ENCODE measurements around the gene PPFIA4. TPM values are rescaled to one million over a fixed set of nuclear protein-coding genes. Genes with fewer than 3 reads are reported as not detected.

Gene PPFIA4
- total RNA-seq, 1 donor from 2014 or later: 1.2 TPM

- H3K9me3 Mint-ChIP-seq (ENCODE audit: low read depth): peaks cover 21% of the 10 kb centered on the region
- no peak overlapping the region for H3K27ac Mint-ChIP-seq
- no peaks in the 10 kb centered on the region for H3K4me1 Mint-ChIP-seq (ENCODE audit: low read depth)
- peaks cover 11% of the 10 kb centered on the region for H3K27me3 Mint-ChIP-seq
- TF ChIP-seq, protein P1, sequence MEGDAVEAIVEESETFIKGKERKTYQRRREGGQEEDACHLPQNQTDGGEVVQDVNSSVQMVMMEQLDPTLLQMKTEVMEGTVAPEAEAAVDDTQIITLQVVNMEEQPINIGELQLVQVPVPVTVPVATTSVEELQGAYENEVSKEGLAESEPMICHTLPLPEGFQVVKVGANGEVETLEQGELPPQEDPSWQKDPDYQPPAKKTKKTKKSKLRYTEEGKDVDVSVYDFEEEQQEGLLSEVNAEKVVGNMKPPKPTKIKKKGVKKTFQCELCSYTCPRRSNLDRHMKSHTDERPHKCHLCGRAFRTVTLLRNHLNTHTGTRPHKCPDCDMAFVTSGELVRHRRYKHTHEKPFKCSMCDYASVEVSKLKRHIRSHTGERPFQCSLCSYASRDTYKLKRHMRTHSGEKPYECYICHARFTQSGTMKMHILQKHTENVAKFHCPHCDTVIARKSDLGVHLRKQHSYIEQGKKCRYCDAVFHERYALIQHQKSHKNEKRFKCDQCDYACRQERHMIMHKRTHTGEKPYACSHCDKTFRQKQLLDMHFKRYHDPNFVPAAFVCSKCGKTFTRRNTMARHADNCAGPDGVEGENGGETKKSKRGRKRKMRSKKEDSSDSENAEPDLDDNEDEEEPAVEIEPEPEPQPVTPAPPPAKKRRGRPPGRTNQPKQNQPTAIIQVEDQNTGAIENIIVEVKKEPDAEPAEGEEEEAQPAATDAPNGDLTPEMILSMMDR (IDR thresholded peaks at IDR 0.05; ENCODE audit: unreplicated experiment): no peak
- DNase-seq (ENCODE audit: low spot score, unreplicated experiment): no peak
- H3K4me3 Mint-ChIP-seq (ENCODE audit: low read depth): no peak overlapping the region
- peaks cover 2% of the 10 kb centered on the region for H3K36me3 Mint-ChIP-seq (ENCODE audit: insufficient read depth)
Measured at GRCh38 chr1:203097001-203097400, 70.7 kb downstream of the PPFIA4 start.

- peaks cover 5% of the 10 kb centered on the region for H3K27me3 Mint-ChIP-seq
- H3K4me3 Mint-ChIP-seq (ENCODE audit: low read depth): no peak overlapping the region
- H3K4me1 Mint-ChIP-seq (ENCODE audit: low read depth): no peaks in the 10 kb centered on the region
- no peak for DNase-seq (ENCODE audit: low spot score, unreplicated experiment)
- no peak overlapping the region for H3K27ac Mint-ChIP-seq
- H3K36me3 Mint-ChIP-seq (ENCODE audit: insufficient read depth): peaks cover 2% of the 10 kb centered on the region
- peaks cover 21% of the 10 kb centered on the region for H3K9me3 Mint-ChIP-seq (ENCODE audit: low read depth)
- TF ChIP-seq, protein P1 (IDR thresholded peaks at IDR 0.05; ENCODE audit: unreplicated experiment): no peak
Measured at GRCh38 chr1:203098445-203098844, 72.2 kb downstream of the PPFIA4 start.

- Mint-ChIP-seq H3K9me3 (ENCODE audit: low read depth) (peaks cover 21% of the 10 kb centered on the region), H3K27ac (no peak overlapping the region)
- TF ChIP-seq, protein P1 (IDR thresholded peaks at IDR 0.05; ENCODE audit: unreplicated experiment): no peak
Measured at GRCh38 chr1:203098914-203099520, 72.7 kb downstream of the PPFIA4 start.

GRCh38 chr1:203099805-203100515 is 73.7 kb downstream of the PPFIA4 start:
- H3K4me3 Mint-ChIP-seq (ENCODE audit: low read depth): no peak overlapping the region
- peaks cover 5% of the 10 kb centered on the region for H3K27me3 Mint-ChIP-seq
- H3K9me3 Mint-ChIP-seq (ENCODE audit: low read depth): peaks cover 13% of the 10 kb centered on the region
- no peaks in the 10 kb centered on the region for H3K4me1 Mint-ChIP-seq (ENCODE audit: low read depth)
- no peak overlapping the region for H3K27ac Mint-ChIP-seq
- no peak for DNase-seq (ENCODE audit: low spot score, unreplicated experiment)
- peaks cover 2% of the 10 kb centered on the region for H3K36me3 Mint-ChIP-seq (ENCODE audit: insufficient read depth)
- TF ChIP-seq, protein P1 (IDR thresholded peaks at IDR 0.05; ENCODE audit: unreplicated experiment): no peak

More at GRCh38 chr1:203098914-203099520, 72.7 kb downstream of the PPFIA4 start:
- Mint-ChIP-seq H3K27me3 (peaks cover 5% of the 10 kb centered on the region), H3K4me3 (ENCODE audit: low read depth) (no peak overlapping the region), H3K4me1 (ENCODE audit: low read depth) (no peaks in the 10 kb centered on the region), H3K36me3 (ENCODE audit: insufficient read depth) (peaks cover 2% of the 10 kb centered on the region)
- no peak for DNase-seq (ENCODE audit: low spot score, unreplicated experiment)

GRCh38 chr1:203100516-203100869 is 74.2 kb downstream of the PPFIA4 start:
- Mint-ChIP-seq H3K9me3 (ENCODE audit: low read depth) (peaks cover 13% of the 10 kb centered on the region), H3K4me3 (ENCODE audit: low read depth) (no peak overlapping the region), H3K36me3 (ENCODE audit: insufficient read depth) (no peaks in the 10 kb centered on the region), H3K4me1 (ENCODE audit: low read depth) (no peaks in the 10 kb centered on the region), H3K27me3 (peaks cover 5% of the 10 kb centered on the region), H3K27ac (no peak overlapping the region)
- no peak for DNase-seq (ENCODE audit: low spot score, unreplicated experiment)
- TF ChIP-seq, protein P1 (IDR thresholded peaks at IDR 0.05; ENCODE audit: unreplicated experiment): no peak
